ENCODE data around the gene TRIM2. TPM values are rescaled to one million over a fixed set of nuclear protein-coding genes. Genes with fewer than 3 reads are reported as not detected.

Gene TRIM2
- total RNA-seq, 1 experiment from 2014 or later = 49.6 TPM

DNA sequence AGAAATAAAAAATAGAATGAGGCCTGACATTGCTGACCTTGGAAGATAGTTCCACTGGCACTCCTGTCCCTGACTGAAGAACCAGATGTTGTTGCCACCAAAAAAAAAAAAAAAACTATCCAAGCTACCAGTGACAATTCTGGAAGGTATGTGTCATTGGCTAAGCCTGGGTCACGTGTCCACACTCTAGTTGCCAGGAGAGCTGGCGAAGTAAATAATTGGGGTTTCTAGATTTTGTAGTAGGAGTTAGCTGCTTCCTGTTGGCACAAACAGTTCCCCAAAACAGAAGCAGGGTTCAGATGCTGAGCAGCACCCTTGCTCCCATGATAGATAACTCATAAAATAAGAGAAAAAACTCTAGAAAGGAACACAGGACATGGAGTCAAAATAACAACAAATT is 160.8 kb downstream of the TRIM2 start:
- Mint-ChIP-seq H3K27me3 (ENCODE audit: unreplicated experiment) (no peaks in the 10 kb centered on the region), H3K4me1 (ENCODE audit: low read depth, unreplicated experiment) (no peaks in the 10 kb centered on the region), H3K36me3 (ENCODE audit: insufficient read depth, unreplicated experiment) (no peaks in the 10 kb centered on the region), H3K27ac (ENCODE audit: unreplicated experiment) (no peak overlapping the region), H3K9me3 (ENCODE audit: low read depth, unreplicated experiment) (no peaks in the 10 kb centered on the region), H3K4me3 (ENCODE audit: low read depth, unreplicated experiment) (no peak overlapping the region)
- no peak for DNase-seq
- CTCF ChIA-PET = interaction anchor here (1.2 kb wide), 1 partner anchor 24 kb away, joined by 3 read pairs; no protein-coding TSS in a partner anchor
- TF ChIP-seq, protein P1, sequence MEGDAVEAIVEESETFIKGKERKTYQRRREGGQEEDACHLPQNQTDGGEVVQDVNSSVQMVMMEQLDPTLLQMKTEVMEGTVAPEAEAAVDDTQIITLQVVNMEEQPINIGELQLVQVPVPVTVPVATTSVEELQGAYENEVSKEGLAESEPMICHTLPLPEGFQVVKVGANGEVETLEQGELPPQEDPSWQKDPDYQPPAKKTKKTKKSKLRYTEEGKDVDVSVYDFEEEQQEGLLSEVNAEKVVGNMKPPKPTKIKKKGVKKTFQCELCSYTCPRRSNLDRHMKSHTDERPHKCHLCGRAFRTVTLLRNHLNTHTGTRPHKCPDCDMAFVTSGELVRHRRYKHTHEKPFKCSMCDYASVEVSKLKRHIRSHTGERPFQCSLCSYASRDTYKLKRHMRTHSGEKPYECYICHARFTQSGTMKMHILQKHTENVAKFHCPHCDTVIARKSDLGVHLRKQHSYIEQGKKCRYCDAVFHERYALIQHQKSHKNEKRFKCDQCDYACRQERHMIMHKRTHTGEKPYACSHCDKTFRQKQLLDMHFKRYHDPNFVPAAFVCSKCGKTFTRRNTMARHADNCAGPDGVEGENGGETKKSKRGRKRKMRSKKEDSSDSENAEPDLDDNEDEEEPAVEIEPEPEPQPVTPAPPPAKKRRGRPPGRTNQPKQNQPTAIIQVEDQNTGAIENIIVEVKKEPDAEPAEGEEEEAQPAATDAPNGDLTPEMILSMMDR (IDR thresholded peaks at IDR 0.05; ENCODE audit: unreplicated experiment) = no peak
- BruUV-seq (replicated peaks) = no TSS peak
- intact Hi-C loops (cut with micrococcal nuclease; ENCODE audit: unreplicated experiment) = no loop called here

DNA sequence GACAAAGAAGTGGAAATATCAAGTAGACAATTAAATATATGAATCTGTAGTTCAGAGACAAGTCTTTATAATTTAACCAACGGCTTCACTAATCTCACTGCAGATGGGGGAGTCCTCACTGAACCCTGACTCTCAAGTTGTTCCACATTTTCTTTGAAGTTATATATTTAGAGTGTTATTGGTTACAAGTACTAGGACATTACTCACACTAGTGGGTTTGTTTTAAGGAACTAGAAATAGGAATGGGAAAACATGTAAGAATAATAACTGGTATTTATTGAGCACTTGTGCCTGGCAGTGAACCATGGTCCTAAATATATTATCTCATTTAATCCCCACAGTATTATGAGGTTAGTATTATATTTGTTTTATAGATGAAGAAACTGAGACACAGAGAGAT is 162.2 kb downstream of the TRIM2 start:
- CTCF ChIA-PET = no interaction called here
- no peaks in the 10 kb centered on the region for H3K27me3 Mint-ChIP-seq (ENCODE audit: unreplicated experiment)
- no peak overlapping the region for H3K4me3 Mint-ChIP-seq (ENCODE audit: low read depth, unreplicated experiment)
- H3K27ac Mint-ChIP-seq (ENCODE audit: unreplicated experiment) = no peak overlapping the region
- H3K9me3 Mint-ChIP-seq (ENCODE audit: low read depth, unreplicated experiment) = no peaks in the 10 kb centered on the region
- no peaks in the 10 kb centered on the region for H3K36me3 Mint-ChIP-seq (ENCODE audit: insufficient read depth, unreplicated experiment)
- TF ChIP-seq, protein P1 (IDR thresholded peaks at IDR 0.05; ENCODE audit: unreplicated experiment) = no peak
- H3K4me1 Mint-ChIP-seq (ENCODE audit: low read depth, unreplicated experiment) = no peaks in the 10 kb centered on the region
- intact Hi-C loops (cut with micrococcal nuclease; ENCODE audit: unreplicated experiment) = no loop called here
- DNase-seq = no peak
- BruUV-seq (replicated peaks) = no TSS peak

DNA sequence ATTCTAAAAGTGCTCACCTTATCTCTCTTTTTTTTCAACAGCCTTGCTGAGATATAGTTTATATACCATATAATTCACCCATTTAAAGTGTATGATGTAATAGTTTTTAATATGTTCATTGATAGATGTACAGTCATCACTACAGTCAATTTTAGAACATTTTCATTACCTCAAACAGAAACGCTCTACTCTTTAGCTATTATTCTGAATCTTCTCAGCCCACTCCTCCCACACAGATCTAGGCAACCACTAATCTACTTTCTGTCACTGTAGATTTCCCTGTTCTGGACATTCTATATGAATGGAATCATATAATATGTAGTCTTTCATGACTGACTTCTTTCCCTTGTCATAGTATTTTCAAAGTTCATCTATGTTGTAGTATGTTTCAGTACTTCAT is 162.8 kb downstream of the TRIM2 start:
- Mint-ChIP-seq H3K36me3 (ENCODE audit: insufficient read depth, unreplicated experiment) (no peaks in the 10 kb centered on the region), H3K9me3 (ENCODE audit: low read depth, unreplicated experiment) (no peaks in the 10 kb centered on the region), H3K27me3 (ENCODE audit: unreplicated experiment) (no peaks in the 10 kb centered on the region), H3K4me3 (ENCODE audit: low read depth, unreplicated experiment) (no peak overlapping the region), H3K27ac (ENCODE audit: unreplicated experiment) (no peak overlapping the region), H3K4me1 (ENCODE audit: low read depth, unreplicated experiment) (no peaks in the 10 kb centered on the region)
- intact Hi-C loops (cut with micrococcal nuclease; ENCODE audit: unreplicated experiment) = no loop called here
- TF ChIP-seq, protein P1 (IDR thresholded peaks at IDR 0.05; ENCODE audit: unreplicated experiment) = no peak
- BruUV-seq (replicated peaks) = no TSS peak
- CTCF ChIA-PET = no interaction called here
- no peak for DNase-seq

DNA sequence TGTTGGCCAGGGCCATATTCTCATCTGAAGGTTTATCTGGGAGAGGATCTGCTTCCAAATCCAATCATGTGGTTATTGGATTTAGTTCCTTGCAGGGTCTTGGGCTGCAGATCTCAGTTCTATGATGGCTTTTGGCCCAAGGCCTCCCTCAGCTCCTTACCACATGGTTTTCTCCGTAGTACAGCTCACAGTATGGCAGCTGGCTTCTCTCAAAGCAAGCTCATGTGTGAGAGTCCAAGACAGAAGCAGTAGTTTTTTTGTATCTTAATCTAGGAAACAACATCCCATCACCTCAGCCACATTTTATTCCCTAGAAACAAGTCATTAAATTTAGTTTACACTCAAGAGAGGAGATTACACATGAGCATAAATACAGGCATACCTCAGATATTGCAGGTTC is 164.8 kb downstream of the TRIM2 start:
- Mint-ChIP-seq H3K27me3 (ENCODE audit: unreplicated experiment) (no peaks in the 10 kb centered on the region), H3K9me3 (ENCODE audit: low read depth, unreplicated experiment) (no peaks in the 10 kb centered on the region), H3K27ac (ENCODE audit: unreplicated experiment) (no peak overlapping the region), H3K4me3 (ENCODE audit: low read depth, unreplicated experiment) (no peak overlapping the region), H3K36me3 (ENCODE audit: insufficient read depth, unreplicated experiment) (no peaks in the 10 kb centered on the region), H3K4me1 (ENCODE audit: low read depth, unreplicated experiment) (no peaks in the 10 kb centered on the region)
- TF ChIP-seq, protein P1 (IDR thresholded peaks at IDR 0.05; ENCODE audit: unreplicated experiment) = no peak
- BruUV-seq (replicated peaks) = no TSS peak
- CTCF ChIA-PET = no interaction called here
- DNase-seq = no peak
- intact Hi-C loops (cut with micrococcal nuclease; ENCODE audit: unreplicated experiment) = no loop called here
